ENCODE results near the gene CRB3.

Gene CRB3

GRCh38 chr19:6473647-6474046 is 9.6 kb downstream of the CRB3 start:
- no peak overlapping the region for H3K4me3 ChIP-seq (ENCODE audit: low read depth, low read length)

GRCh38 chr19:6475321-6476108 is 11.4 kb downstream of the CRB3 start:
- H3K4me3 ChIP-seq (ENCODE audit: low read depth, low read length) = no peak overlapping the region
- TF ChIP-seq, protein P1, sequence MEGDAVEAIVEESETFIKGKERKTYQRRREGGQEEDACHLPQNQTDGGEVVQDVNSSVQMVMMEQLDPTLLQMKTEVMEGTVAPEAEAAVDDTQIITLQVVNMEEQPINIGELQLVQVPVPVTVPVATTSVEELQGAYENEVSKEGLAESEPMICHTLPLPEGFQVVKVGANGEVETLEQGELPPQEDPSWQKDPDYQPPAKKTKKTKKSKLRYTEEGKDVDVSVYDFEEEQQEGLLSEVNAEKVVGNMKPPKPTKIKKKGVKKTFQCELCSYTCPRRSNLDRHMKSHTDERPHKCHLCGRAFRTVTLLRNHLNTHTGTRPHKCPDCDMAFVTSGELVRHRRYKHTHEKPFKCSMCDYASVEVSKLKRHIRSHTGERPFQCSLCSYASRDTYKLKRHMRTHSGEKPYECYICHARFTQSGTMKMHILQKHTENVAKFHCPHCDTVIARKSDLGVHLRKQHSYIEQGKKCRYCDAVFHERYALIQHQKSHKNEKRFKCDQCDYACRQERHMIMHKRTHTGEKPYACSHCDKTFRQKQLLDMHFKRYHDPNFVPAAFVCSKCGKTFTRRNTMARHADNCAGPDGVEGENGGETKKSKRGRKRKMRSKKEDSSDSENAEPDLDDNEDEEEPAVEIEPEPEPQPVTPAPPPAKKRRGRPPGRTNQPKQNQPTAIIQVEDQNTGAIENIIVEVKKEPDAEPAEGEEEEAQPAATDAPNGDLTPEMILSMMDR (IDR thresholded peaks at IDR 0.05; ENCODE audit: low read depth, low read length) = no peak

More at GRCh38 chr19:6473647-6474046, 9.6 kb downstream of the CRB3 start:
- TF ChIP-seq, protein P1 (IDR thresholded peaks at IDR 0.05; ENCODE audit: low read depth, low read length) = no peak

GRCh38 chr19:6476155-6476895 is 12.3 kb downstream of the CRB3 start:
- TF ChIP-seq, protein P1 (IDR thresholded peaks at IDR 0.05; ENCODE audit: low read depth, low read length) = no peak
- H3K4me3 ChIP-seq (ENCODE audit: low read depth, low read length) = no peak overlapping the region

DNA sequence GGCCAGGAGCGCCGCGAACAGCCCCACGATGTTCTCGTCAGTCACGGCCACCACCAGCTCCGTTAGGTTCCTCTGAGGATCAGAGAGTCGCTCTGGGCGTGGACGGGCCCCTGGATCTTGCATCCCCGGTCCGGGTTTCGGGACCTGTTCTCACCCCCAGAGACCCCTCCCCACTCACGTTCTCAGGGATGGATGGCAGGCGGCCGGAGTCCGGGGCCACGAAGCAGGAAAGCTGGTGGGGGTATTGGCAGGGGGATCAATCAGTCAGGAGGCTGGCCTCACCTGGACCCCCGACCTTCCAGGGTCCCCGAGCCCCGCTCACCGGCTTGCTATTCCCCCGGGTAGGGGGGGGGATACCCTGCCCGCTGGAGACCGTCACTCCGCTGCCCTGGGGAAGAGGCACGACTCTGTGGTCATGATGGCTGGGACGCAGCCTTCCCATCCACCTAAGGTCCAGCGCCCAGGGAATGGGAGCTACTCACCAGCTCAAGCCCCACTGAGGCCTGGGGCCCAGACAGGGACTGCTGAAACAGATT is 12.9 kb downstream of the CRB3 start:
- no peak overlapping the region for H3K4me3 ChIP-seq (ENCODE audit: low read depth, low read length)
- TF ChIP-seq, protein P1 (IDR thresholded peaks at IDR 0.05; ENCODE audit: low read depth, low read length) = no peak

GRCh38 chr19:6478815-6479214 is 14.7 kb downstream of the CRB3 start:
- TF ChIP-seq, protein P1 (IDR thresholded peaks at IDR 0.05; ENCODE audit: low read depth, low read length) = no peak
- H3K4me3 ChIP-seq (ENCODE audit: low read depth, low read length) = no peak overlapping the region

DNA sequence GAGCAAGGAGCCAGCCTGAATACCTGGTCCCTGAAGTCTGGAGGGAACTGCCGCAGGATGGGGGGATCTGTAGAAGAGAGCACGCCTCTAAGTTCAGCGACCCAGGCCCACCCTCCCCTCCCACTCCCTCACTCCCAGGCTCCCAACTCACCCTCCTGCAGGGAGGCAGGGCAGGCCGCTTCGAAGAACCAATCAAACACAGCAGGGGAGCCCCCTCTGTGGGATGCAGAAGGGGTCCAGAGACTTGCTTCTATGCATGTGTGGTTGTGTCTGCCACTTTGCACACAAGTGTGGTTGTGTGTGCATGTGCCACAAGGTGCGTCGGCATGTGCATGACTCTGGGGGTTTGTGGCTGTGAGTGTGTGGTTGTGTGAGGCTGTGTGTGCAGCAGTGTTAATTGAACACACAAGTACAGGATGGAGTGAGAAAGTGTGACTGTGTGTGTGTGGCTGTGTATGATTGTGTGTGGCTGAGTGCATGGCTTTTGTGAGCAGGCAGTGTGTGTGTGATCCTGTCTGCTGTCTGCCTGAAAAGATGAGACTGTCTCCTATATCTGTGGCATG is 15.8 kb downstream of the CRB3 start:
- TF ChIP-seq, protein P1 (IDR thresholded peaks at IDR 0.05; ENCODE audit: low read depth, low read length) = no peak
- no peak overlapping the region for H3K4me3 ChIP-seq (ENCODE audit: low read depth, low read length)
